LNCaP clone FGC (cell line): ENCODE data around the gene ZNRF2.

Source experiments
- DNase-seq: peaks from one replicate; pipeline ENCODE4 v3.0.0-alpha.2; 2011; ENCODE audit warnings: low read depth
- H3K4me3 ChIP-seq: 2 replicates; pipeline ENCODE4 v1.5.1; 2011; ENCODE audit warnings: mild to moderate bottlenecking, low read depth, low read length, control low read depth
- CTCF ChIP-seq: IDR thresholded peaks from 2 replicates; pipeline ENCODE4 v1.5.1; 2012; ENCODE audit warnings: mild to moderate bottlenecking; ENCODE audit not compliant: control insufficient read depth, insufficient read depth; ENCODE audit errors: extremely low read depth

The ZNRF2 gene

GRCh38 chr7:30359957-30360356 is 75.6 kb downstream of the ZNRF2 start:
- no peak for TF ChIP-seq CTCF
- no peak overlapping the region for H3K4me3 ChIP-seq
- no peak for DNase-seq

DNA sequence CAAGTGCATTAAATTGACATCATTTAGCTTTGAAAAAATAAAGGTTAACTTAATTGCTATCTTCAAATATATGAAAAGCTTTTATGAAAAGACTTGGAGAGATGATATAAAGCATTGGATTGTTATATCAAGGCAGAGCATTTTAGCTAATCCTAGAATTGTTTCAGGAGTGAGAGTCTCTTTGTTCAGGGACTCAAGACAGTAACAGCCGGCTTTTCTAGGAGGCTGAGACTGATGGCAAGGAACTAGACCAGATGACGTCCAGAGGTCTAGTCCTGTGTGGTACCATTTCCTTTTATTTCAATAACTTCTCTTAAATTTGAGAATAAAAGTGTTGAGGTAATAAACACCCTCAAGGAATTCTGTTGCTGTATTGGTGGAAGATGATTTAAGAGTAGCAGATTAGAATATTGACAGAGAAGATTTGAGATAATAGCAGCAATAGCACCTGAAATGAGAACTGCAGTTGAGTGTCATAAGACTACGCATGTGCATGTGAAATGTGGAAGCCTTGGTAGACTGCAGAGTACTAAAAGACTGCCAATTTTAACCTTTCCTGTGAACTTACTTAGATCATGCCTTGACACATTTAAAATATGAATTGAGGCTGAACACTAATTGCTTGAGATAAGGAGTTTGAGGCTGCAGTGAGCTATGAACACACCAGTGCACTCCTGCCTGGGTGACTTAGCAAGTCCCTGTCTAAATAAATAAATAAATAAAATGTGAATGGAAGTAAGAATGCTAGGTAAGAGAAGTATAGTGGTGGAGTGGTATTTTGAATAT is 79.6 kb downstream of the ZNRF2 start:
- H3K4me3 ChIP-seq, result no peak overlapping the region

DNA sequence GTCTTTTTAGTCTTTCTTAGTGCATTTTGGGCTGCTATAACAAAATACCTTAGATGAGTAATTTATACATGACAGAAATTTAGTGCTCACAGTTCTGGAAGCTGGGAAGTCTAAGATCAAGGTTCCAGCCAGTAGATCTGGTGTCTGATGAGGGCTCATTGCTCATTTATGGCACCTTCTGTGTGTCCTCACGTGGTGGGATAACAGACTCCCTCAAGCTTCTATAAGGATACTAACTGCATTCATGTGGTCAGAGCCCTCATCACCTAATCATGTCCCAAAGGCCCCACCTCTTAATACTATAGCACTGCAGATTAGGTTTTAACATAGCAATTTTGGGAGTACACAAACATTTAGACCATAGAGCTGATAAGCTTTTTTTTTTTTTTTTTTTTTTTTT is 80.4 kb downstream of the ZNRF2 start:
- no peak for TF ChIP-seq CTCF
- H3K4me3 ChIP-seq, result no peak overlapping the region
- no peak for DNase-seq

More for the DNA sequence above, 79.6 kb downstream of the ZNRF2 start:
- TF ChIP-seq CTCF, result no peak
- no peak for DNase-seq

DNA sequence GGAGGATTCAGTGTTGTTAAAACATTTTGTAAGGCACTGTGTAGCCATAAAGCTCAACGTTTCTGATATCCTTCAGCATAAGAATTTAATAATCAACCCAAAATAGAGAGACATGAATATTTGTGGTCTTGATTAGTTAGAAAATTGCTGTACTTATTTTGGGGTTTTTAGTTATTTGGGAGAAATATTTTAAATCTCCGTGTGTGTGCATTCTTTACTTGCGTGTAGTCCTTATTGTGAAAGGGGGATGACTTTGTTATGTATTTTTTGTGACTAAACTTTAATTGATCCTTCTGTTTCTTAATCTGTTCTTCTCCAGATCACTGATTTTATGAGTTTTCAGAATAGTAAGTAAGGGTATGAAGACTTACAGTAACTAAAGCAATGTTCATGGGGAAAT is 81.2 kb downstream of the ZNRF2 start:
- no peak for TF ChIP-seq CTCF
- DNase-seq, result no peak
- H3K4me3 ChIP-seq, result no peak overlapping the region

DNA sequence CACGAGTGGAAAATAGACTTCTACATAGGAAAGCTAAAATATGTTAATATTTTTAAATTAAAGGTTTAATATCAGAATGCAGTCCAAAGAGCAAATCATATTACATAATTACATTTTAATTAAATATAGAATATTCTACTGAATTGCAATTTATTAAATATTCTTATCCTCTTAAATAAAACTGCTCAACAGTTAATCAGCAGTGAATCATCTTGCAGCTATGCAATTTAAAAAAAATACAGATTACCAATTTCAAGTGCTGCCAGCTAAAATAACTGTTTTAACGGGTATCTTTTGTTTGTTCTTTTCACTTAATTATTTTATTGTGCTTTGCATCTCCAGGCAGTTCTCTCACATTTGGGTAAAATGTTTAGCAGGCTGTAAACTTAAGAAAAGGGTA is 82.2 kb downstream of the ZNRF2 start:
- TF ChIP-seq CTCF, result no peak
- DNase-seq, result no peak
- no peak overlapping the region for H3K4me3 ChIP-seq

DNA sequence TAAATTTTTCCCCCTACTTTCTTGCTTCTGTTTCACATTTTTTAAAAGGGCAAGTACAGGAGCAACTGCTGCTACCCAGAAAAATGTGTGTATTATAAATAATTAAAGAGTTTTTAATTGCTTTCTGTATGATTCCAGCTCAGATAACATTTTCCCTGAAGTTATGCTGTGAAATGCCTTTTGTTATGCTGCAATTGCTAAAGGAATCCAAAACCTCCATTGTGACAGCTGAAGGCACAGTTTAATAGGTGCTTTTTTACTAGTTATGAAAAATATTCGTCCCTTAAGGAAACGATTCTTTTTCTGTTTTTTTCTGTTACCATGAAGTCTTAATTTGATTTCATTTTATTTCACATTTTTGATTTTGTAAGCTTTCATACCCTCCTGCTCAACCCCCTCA is 83.2 kb downstream of the ZNRF2 start:
- no peak overlapping the region for H3K4me3 ChIP-seq
- DNase-seq, result no peak
- TF ChIP-seq CTCF, result no peak

DNA sequence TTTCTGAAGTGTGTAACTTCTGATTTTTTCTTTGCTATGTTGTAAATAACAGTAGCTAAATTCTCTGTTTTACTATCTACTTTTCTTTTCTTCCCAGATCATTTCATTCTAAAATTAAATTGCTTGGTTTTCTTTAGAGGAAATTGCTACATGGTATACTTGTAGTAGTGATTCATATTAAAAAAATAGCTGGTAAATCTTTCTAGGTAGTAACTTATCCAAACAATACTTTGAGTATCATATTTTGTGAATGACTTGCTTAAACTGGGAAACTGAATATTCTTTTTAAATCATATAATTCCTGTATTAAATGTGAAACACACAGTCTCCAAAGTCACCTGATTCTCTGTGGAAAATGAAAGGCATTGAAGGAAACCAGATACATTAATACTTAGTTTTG is 85.5 kb downstream of the ZNRF2 start:
- TF ChIP-seq CTCF, result no peak
- no peak for DNase-seq
- H3K4me3 ChIP-seq, result no peak overlapping the region
